Left colon (tissue), 2 donors: ENCODE data around the gene EEF2KMT. TPM values are rescaled to one million over a fixed set of nuclear protein-coding genes. Genes with fewer than 3 reads are reported as not detected.
A peak's percentile ranks its signal among the peaks of the same experiment; 100 is the strongest.
"Not testable (repeated sequence)": the region's sequence is repeated elsewhere in the genome, so short reads cannot be mapped to it uniquely, and the experiment has no call there.

ENCODE experiments used
- ATAC-seq: fragments of 200-7000 bp; cut with Tn5 transposase; one replicate; pipeline ENCODE4 v1.9.1; 2020; ENCODE audit warnings: mild to moderate bottlenecking, moderate library complexity
- DNase-seq, 2 donors: peaks; one replicate each; pipeline ENCODE4 v3.0.0-alpha.2; 2020
- intact Hi-C, 2 donors: fragments of 100-400 bp; cut with DNase I in 1 of 2; cut with micrococcal nuclease in 1 of 2; formaldehyde crosslinking; loops; one replicate each; pipeline versions ENCODE4 v1.11.2 to v1.14.0; 2022; cut with DNase I, micrococcal nuclease
- total RNA-seq, 2 donors: library from RNA; stranded (reverse); fragmentation: NEBNext Ultra II Directional; extraction: Animal tissue kit (Norgen Biotek cat#: 25700); gene quantifications; one replicate each; pipeline ENCODE4 v1.2.1, GENCODE V29; 2021
- donor health status: DM: no; HTN: no; CAD: no.
- donor health status: DM: yes; HTN: yes; CAD: no.

The EEF2KMT gene
- total RNA-seq, 2 donors from 2014 or later: 9.5 to 9.8 TPM

DNA sequence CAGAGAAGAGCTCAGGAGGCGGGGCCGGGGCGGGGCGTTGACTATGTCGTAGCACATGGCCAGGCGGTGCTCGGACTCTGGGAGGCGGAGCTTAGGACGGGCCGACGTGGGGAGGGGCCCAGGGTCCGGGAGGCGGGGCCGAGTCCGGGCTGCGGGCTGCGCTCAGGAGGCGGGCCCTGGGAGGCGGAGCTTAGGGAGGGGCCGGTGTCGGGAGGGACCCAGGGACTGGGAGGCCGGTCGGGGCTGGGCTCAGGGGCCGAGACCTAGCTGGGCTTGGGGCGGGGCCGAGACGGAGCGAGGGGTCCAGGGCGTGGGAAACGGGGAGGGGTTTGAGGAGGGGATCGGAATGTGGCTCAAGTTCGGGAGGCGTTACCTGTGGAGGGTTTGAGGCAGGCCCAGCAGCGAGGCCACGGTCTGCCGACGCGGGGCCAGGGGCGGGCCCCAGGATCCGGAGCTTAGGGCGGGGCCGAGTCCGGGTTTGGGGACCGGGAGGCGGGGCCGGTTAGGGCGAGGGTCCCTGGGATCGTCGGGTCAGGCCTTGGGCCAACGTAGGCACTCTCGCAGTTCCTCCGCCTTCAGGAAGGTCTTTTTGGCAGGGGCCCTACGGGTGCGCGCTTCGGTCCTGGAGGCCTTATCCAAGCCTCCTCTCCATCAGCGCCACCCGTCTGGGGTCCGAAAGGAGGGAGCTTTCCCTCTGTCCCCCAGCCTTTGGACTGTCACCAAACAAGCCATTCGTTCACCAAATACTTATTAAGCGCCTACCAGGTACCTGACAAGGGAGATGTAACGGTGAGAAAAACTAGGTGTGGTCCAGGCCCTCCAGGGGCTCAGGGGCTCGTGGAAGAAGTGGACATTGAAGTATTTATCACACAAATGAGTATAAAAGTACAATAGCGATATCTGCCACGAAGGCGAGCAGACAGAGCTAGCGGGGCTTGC lies 895 bp upstream of the EEF2KMT start:
- DNase-seq: peak; percentile 82 to 86
- ATAC-seq, intact Hi-C loops: not testable (repeated sequence)

DNA sequence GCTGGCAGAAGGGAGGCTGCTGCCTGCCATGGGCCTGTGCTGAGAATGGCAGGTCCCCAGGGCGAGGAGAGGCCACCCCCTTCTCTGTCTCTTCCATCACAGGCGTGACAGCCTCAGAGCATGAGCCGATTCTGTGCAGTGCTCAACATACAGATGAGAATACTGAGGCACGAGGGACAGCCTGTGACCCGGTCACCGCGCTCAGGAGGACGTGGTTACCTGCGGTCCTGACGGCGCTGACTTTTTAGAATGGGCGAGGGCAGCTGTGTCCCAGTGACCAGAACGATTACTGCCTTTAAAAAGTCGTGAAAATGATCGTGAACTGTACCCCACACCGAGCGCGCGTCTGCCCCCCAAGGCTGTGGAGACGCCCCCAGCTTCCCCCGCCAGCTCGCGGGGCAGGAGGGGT lies 530 bp downstream of the EEF2KMT start:
- peak in 1 of 2 donors; percentile 41 for DNase-seq
- ATAC-seq, intact Hi-C loops: not testable (repeated sequence)

GRCh38 chr16:5096437-5097060 lies 1.0 kb downstream of the EEF2KMT start:
- intact Hi-C loops, DNase-seq, ATAC-seq: not testable (repeated sequence)

- DNase-seq, intact Hi-C loops: not testable (repeated sequence)
Observed at GRCh38 chr16:5095145-5095830, 2.3 kb downstream of the EEF2KMT start.

GRCh38 chr16:5093746-5094145 lies 3.8 kb downstream of the EEF2KMT start:
- ATAC-seq, intact Hi-C loops, DNase-seq: not testable (repeated sequence)

More at GRCh38 chr16:5095145-5095830, 2.3 kb downstream of the EEF2KMT start:
- ATAC-seq: not testable (repeated sequence)

DNA sequence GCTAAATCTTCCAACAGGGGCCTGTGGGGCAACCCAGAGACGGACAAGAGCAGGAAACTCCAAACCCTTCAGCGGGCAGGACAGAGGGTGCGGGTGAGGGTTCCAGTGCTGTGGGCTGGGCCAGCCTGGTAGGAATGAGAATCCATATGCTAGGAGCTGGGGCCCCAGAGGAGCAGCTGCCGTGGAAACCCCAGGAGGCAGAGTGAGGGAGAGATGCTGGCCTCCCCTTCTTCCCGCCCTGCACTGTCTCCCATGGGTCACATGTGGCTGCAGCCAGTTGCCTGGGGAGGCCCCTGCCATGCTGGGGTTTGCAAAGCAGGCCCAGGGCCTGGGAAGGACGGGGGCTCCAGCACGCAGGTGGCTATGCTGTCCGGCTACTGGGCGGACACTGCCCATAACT lies 4.5 kb downstream of the EEF2KMT start:
- intact Hi-C loops, ATAC-seq, DNase-seq: not testable (repeated sequence)

GRCh38 chr16:5090592-5090991 lies 7.0 kb downstream of the EEF2KMT start:
- DNase-seq, ATAC-seq, intact Hi-C loops: not testable (repeated sequence)

GRCh38 chr16:5089911-5090555 lies 7.6 kb downstream of the EEF2KMT start:
- ATAC-seq, DNase-seq, intact Hi-C loops: not testable (repeated sequence)

DNA sequence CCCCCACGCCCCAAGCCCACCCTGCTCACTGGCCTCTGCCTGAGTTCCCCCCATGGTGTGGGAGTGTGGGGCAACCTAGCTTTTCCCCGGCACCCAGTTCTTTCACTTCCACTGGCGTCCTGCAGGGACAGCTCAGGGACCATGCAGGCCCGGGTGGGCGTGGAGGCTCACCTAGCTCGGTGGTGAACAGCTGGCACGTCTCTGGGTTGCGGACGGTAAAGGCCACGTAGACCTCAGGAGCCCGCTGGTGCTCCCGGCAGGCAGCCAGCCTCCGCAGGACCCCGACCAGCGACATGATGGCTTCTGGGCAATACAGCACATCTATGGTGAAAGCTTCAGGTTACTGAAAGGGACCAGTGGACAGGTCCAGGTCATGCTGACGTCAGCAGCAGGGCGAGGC lies 8.7 kb downstream of the EEF2KMT start:
- DNase-seq, intact Hi-C loops, ATAC-seq: not testable (repeated sequence)

- intact Hi-C loops, ATAC-seq, DNase-seq: not testable (repeated sequence)
Observed at GRCh38 chr16:5088086-5088790, 9.4 kb downstream of the EEF2KMT start.

DNA sequence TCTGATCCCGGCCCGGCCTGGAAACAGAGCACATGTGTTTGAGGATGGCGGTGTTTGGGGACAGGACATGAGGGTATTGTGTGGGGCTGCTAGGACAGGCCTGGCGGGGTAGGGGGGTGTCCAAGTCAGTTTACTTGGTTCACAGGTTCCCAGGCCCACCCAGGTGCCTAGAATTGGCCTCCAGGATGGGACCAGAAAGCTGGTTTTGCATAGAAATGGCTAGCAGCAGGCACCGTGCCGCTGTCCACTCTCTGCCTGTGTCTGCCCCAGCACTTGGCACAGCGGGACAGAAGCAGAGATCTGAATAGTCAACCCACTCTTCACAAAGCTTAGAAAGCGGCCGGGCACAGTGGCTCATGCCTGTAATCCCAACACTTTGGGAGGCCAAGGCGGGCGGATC lies 11.9 kb downstream of the EEF2KMT start:
- intact Hi-C loops, DNase-seq, ATAC-seq: not testable (repeated sequence)

DNA sequence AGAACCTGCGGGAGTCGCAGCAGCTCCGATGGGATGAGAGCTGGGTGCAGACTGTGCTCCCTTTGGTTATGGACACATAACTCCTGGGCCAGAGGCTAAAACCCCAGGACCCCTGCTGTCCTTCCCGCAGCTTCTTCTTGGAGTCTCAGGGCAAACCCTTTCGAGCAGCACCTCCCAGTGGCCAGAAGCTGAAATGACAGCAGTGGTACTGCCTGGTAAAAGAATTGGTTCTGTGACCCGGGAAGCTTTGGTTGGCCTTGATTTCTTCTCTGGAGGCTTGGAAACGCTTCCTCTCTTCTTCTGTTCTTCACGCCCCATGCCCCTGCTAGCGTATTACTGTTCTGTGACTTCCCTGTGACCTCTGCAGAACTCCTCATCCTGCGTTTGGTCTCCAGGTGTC lies 12.8 kb downstream of the EEF2KMT start:
- intact Hi-C loops, ATAC-seq: not testable (repeated sequence)
- peak in 1 of 2 donors; percentile 64 for DNase-seq

- intact Hi-C loops, DNase-seq: not testable (repeated sequence)
Observed at GRCh38 chr16:5084099-5084731, 13.4 kb downstream of the EEF2KMT start.

DNA sequence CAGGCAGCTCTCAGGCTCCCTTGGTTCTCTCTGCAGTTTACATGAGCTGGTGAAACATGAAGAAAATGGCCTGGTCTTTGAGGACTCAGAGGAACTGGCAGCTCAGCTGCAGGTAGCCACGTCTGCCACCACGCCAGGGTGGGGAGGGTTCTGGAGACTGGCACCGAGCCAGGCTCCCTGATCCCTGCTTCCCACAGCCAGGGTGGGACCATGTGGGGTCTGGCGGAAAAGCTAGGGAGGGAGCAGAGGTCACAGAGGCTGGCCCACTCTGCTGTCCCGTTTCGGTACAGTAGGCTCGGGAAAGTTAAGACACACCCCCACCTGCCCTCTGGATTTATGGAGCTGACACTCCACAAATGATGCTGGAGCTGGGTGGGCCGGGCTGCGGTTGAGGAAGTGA lies 13.9 kb downstream of the EEF2KMT start:
- DNase-seq, intact Hi-C loops, ATAC-seq: not testable (repeated sequence)

More at GRCh38 chr16:5084099-5084731, 13.4 kb downstream of the EEF2KMT start:
- not testable (repeated sequence) for ATAC-seq

- DNase-seq (peak; percentile 78 to 93), ATAC-seq (peak; percentile 86)
- intact Hi-C loops: not testable (repeated sequence)
Observed at GRCh38 chr16:5080996-5081395, 16.6 kb downstream of the EEF2KMT start.

- peak; percentile 42 for ATAC-seq
- DNase-seq: peak; percentile 36 to 73
- intact Hi-C loops: not testable (repeated sequence)
Observed at GRCh38 chr16:5080461-5080860, 17.1 kb downstream of the EEF2KMT start.

DNA sequence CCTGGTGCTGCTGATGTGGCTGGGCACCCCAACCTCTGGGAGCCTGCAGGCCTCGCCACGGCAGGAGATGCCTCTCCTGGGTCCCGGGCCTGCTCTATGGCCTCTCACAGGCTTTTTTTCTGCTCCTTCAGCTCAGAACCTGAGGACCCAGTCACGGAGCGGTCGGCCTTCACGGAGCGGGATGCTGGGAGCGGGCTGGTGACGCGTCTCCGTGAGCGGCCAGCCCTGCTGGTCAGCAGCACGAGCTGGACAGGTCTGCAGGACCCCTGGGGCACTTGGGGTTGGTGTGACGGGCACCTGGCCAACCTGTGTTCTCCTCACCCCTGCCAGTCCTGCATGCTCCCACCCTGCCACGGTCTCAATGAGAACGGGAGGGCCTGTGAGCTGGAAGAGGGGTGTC lies 19.0 kb downstream of the EEF2KMT start:
- intact Hi-C loops: no loop called here
- ATAC-seq (no peak), DNase-seq (no peak)
